HCT116 (cell line): Measurements from ENCODE around the gene SPATA12.

Experiments
- CTCF ChIP-seq, 3 experiments: fragments of 200-600 bp in 1 of 3; sonication (generic) in 1 of 3; IDR thresholded peaks in 2 of 3; conservative IDR thresholded peaks in 1 of 3; 2 replicates each; pipeline ENCODE4 v1.5.1; 2012 to 2017; ENCODE audit warnings: low read depth in 2 of 3, low read length in 2 of 3, antibody characterized with exemption in 1 of 3, borderline replicate concordance in 1 of 3, control low read depth in 1 of 3, mild to moderate bottlenecking in 1 of 3, mixed read lengths in 1 of 3, mixed run types in 1 of 3, moderate library complexity in 1 of 3; ENCODE audit not compliant: insufficient read depth in 1 of 3
- JUND ChIP-seq: IDR thresholded peaks from 2 replicates; pipeline ENCODE4 v1.6.1; 2012
- REST ChIP-seq: IDR thresholded peaks from 2 replicates; pipeline ENCODE4 v1.6.1; 2012; ENCODE audit warnings: low read depth

- TF ChIP-seq JUND = no peak
- no peak for TF ChIP-seq CTCF (IDR thresholded peaks at IDR 0.05 in 2 of 3, conservative IDR thresholded peaks at IDR 0.05 in 1 of 3; ENCODE audit: borderline replicate concordance in 1 of 3, insufficient read depth in 1 of 3, low read depth in 2 of 3, low read length in 2 of 3)
- TF ChIP-seq REST = no peak
Observed at GRCh38 chr3:57097536-57097935, 37.1 kb downstream of the SPATA12 start.
